GM12865 (cell line): ENCODE measurements around the gene TNIP1.
A peak's percentile ranks its signal among the peaks of the same experiment; 100 is the strongest.

Experiments
- DNase-seq: peaks from one replicate; pipeline ENCODE4 v3.0.0; 2010; ENCODE audit warnings: low read depth
- H3K4me3 ChIP-seq: 2 replicates; pipeline ENCODE4 v1.5.1; 2011; ENCODE audit warnings: mild to moderate bottlenecking, low read depth, low read length, control low read depth
- CTCF ChIP-seq: IDR thresholded peaks from 2 replicates; pipeline ENCODE4 v1.5.1; 2011; ENCODE audit warnings: low read length, control low read depth, low read depth, inconsistent platforms; ENCODE audit not compliant: insufficient read depth; ENCODE audit errors: missing control alignments

The TNIP1 gene

GRCh38 chr5:151113651-151114050, 32.8 kb upstream of the TNIP1 start:
- TF ChIP-seq CTCF, result no peak
- DNase-seq, result no peak
- no peak overlapping the region for H3K4me3 ChIP-seq

- no peak for DNase-seq
- TF ChIP-seq CTCF, result no peak
- H3K4me3 ChIP-seq, result no peak overlapping the region
Observed at GRCh38 chr5:151110992-151111391, 30.2 kb upstream of the TNIP1 start.

GRCh38 chr5:151110122-151110681, 29.4 kb upstream of the TNIP1 start:
- TF ChIP-seq CTCF, result no peak
- H3K4me3 ChIP-seq, result no peak overlapping the region
- peak; percentile 58 for DNase-seq

- no peak for TF ChIP-seq CTCF
- no peak for DNase-seq
- H3K4me3 ChIP-seq, result no peak overlapping the region
Observed at GRCh38 chr5:151108566-151108965, 27.7 kb upstream of the TNIP1 start.

GRCh38 chr5:151107738-151108520, 27.1 kb upstream of the TNIP1 start:
- H3K4me3 ChIP-seq, result no peak overlapping the region
- no peak for TF ChIP-seq CTCF
- no peak for DNase-seq

GRCh38 chr5:151107084-151107483, 26.2 kb upstream of the TNIP1 start:
- DNase-seq, result no peak
- TF ChIP-seq CTCF, result no peak
- no peak overlapping the region for H3K4me3 ChIP-seq
